ENCODE results near the gene ITM2B. TPM values are rescaled to one million over a fixed set of nuclear protein-coding genes. Genes with fewer than 3 reads are reported as not detected.
A peak's percentile ranks its signal among the peaks of the same experiment; 100 is the strongest.

ITM2B gene
- total RNA-seq, 3 donors from 2014 or later = 418 to 517 (median 511) TPM

GRCh38 chr13:48304143-48304876 is 71.3 kb downstream of the ITM2B start:
- TF ChIP-seq CTCF (IDR thresholded peaks at IDR 0.05) = no peak
- no peaks in the 10 kb centered on the region for H3K36me3 ChIP-seq (ENCODE audit: low read depth)
- H3K9me3 ChIP-seq = no peaks in the 10 kb centered on the region
- peaks cover 11% of the 10 kb centered on the region for H3K4me1 ChIP-seq (ENCODE audit: low read depth)
- peak overlapping the region; percentile 91 for H3K4me3 ChIP-seq
- ATAC-seq = peak; percentile 32
- DNase-seq = peak in 2 of 3 donors; percentile 51 to 58
- intact Hi-C loops (cut with DNase I, micrococcal nuclease) = no loop called here

GRCh38 chr13:48311223-48311622 is 78.2 kb downstream of the ITM2B start:
- Histone ChIP-seq H3K4me3 (no peak overlapping the region), H3K36me3 (ENCODE audit: low read depth) (no peaks in the 10 kb centered on the region), H3K4me1 (ENCODE audit: low read depth) (no peaks in the 10 kb centered on the region), H3K9me3 (no peaks in the 10 kb centered on the region)
- ATAC-seq (no peak), DNase-seq (no peak)
- intact Hi-C loops (cut with DNase I, micrococcal nuclease) = no loop called here
- TF ChIP-seq CTCF (IDR thresholded peaks at IDR 0.05) = no peak

- TF ChIP-seq CTCF (IDR thresholded peaks at IDR 0.05) = no peak
- no peaks in the 10 kb centered on the region for H3K36me3 ChIP-seq (ENCODE audit: low read depth)
- ATAC-seq = no peak
- no peak overlapping the region for H3K4me3 ChIP-seq
- no peaks in the 10 kb centered on the region for H3K9me3 ChIP-seq
- no peaks in the 10 kb centered on the region for H3K4me1 ChIP-seq (ENCODE audit: low read depth)
- intact Hi-C loops (cut with DNase I, micrococcal nuclease) = no loop called here
- no peak for DNase-seq
Observed at GRCh38 chr13:48315969-48316650, 83.1 kb downstream of the ITM2B start.

- Histone ChIP-seq H3K36me3 (ENCODE audit: low read depth) (no peaks in the 10 kb centered on the region), H3K4me3 (no peak overlapping the region), H3K9me3 (no peaks in the 10 kb centered on the region), H3K4me1 (ENCODE audit: low read depth) (peaks cover 2% of the 10 kb centered on the region)
- TF ChIP-seq CTCF (IDR thresholded peaks at IDR 0.05) = no peak
- intact Hi-C loops (cut with DNase I, micrococcal nuclease) = no loop called here
- DNase-seq (no peak), ATAC-seq (no peak)
Observed at GRCh38 chr13:48316826-48317510, 84.0 kb downstream of the ITM2B start.

GRCh38 chr13:48317511-48318376 is 84.7 kb downstream of the ITM2B start:
- ATAC-seq = no peak
- peak in 1 of 3 donors; percentile 24 for DNase-seq
- H3K4me3 ChIP-seq = no peak overlapping the region
- intact Hi-C loops (cut with DNase I, micrococcal nuclease) = no loop called here
- TF ChIP-seq CTCF (IDR thresholded peaks at IDR 0.05) = no peak
- no peaks in the 10 kb centered on the region for H3K36me3 ChIP-seq (ENCODE audit: low read depth)
- no peaks in the 10 kb centered on the region for H3K9me3 ChIP-seq
- peaks cover 2% of the 10 kb centered on the region for H3K4me1 ChIP-seq (ENCODE audit: low read depth)
